Right renal pelvis (tissue), 4 donors: ENCODE data around the gene GMDS. TPM values are rescaled to one million over a fixed set of nuclear protein-coding genes. Genes with fewer than 3 reads are reported as not detected.

Experiments used
- DNase-seq, 4 donors: peaks; one replicate each; pipeline ENCODE4 v3.0.0-alpha.2; 2013; ENCODE audit warnings: low read depth in 4 of 4, low spot score in 3 of 4, missing footprints in 1 of 4
- polyA plus RNA-seq, 4 donors: library from polyadenylated mRNA; unstranded; fragments of 120-200 nt; gene quantifications; one replicate each; pipeline ENCODE4 v1.2.1, GENCODE V29; 2013; ENCODE audit not compliant: insufficient read length in 4 of 4

GMDS gene
- polyA plus RNA-seq, 4 donors: 67.7 to 86.0 (median 77.9) TPM

DNA sequence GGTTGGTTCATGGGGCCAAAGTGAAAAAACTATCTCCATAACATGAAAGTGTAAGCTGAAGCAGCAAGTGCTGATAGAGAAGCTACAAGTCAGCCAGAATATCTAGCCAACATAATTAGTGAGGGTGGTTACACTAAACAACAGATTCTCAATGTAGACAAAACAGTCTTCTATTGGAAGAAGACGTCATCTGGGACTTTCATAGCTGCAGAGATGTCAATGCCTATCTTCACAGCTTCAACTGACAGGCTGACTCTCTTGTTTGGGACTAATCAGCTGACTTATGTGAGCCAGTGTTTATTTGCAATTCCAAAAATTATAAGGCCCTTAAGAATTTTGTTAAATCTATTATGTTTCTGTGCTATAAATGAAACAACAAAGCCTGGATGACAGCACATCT, 63.2 kb downstream of the GMDS start:
- DNase-seq: no peak

- DNase-seq: peak in 1 of 4 donors; percentile 18
Measured at GRCh38 chr6:2181567-2181966, 63.8 kb downstream of the GMDS start.

GRCh38 chr6:2179950-2180349, 65.5 kb downstream of the GMDS start:
- DNase-seq: no peak

DNA sequence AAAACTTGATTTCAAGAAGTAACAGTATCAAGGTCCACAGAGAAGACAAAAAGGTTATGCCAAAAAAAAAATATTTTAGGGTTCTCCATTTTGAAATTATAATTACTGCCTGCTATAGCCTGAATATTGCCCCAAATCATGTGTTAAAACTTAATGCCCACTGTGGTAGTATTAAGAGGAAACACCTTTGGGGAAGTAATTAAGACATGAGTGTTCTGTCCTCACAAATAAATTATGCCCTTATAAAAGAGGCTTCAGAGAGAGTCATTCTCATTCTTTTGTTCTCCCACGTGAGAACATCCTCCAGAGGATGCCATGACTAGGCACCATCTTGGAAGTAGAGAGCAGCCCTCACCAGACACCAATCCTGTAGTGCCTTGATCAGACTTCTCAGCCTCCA, 66.2 kb downstream of the GMDS start:
- DNase-seq: no peak

DNA sequence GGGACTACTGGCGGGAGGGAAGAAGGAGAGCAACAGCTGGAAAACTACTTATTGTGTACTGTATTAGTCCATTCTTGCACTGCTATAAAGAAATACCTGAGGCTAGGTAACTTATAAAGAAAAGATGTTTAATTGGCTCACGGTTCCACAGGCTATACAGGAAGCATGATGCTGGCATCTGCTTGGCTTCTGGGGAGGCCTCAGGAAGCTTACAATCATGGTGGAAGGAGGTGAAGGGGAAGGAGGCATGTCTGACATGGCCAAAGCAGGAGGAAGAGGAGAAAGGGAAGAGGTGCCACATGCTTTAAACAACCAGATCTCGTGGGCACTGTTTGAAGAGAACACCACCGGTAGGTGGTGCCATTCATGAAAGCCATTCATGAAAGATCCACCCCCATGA, 67.3 kb downstream of the GMDS start:
- no peak for DNase-seq

GRCh38 chr6:2175825-2176224, 69.6 kb downstream of the GMDS start:
- DNase-seq: no peak

GRCh38 chr6:2173203-2173961, 72.0 kb downstream of the GMDS start:
- no peak for DNase-seq

DNA sequence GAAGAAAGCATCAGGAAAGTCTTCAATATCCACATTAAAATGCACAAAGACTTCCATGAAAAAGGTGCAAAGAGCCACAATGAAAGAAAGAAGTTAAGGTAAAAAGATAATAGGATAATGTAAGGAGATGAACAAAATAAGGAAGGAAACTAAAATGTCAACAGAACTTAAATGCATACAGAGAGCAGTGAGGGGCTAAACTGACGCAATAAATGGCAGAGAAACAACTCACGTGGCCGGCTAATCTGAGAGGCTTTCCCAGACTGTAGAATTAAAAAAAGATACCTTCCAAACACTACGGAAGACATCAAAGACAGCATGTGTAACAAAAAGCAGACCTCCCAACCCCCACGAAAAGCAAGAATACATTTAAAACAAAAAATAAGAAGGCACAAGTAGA, 73.7 kb downstream of the GMDS start:
- no peak for DNase-seq

DNA sequence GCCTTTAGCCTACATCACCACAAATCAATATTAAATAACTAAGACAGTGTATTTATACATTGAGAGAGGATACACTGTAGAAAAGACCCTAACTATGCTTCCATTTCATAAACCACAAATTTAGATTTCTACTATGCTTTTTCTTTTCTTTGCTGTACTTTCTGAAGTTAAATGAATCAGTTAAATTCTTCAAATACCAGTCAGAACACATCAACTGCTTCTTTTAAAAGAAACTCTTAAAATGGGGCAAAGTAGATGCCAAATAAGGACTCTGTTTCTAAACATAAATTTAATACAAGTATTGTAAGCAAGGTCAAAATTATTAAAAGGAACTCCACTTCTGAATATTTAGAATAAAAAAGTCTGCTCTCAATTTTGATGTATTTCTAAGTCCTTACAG, 76.9 kb downstream of the GMDS start:
- no peak for DNase-seq

DNA sequence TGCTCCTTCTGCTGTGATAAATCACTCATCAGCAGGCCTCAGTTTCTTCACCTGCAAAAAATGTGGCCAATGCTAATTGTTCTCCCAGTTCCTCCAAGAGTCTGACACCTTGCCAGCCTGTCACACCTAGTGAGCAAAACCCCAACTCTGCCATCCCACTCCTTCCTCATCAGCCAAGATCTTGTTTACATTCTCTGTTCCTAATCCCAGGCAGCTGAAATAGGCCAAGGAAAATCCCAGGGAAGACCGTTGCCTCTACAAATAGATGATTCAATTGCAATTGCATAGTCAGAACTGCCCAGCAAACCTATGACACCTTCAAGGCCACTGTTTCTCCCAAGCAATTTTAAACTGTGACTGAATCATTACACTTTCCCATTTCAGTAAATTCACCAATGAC, 78.7 kb downstream of the GMDS start:
- DNase-seq: no peak

GRCh38 chr6:2165286-2165685, 80.1 kb downstream of the GMDS start:
- no peak for DNase-seq

GRCh38 chr6:2164481-2164880, 80.9 kb downstream of the GMDS start:
- no peak for DNase-seq

DNA sequence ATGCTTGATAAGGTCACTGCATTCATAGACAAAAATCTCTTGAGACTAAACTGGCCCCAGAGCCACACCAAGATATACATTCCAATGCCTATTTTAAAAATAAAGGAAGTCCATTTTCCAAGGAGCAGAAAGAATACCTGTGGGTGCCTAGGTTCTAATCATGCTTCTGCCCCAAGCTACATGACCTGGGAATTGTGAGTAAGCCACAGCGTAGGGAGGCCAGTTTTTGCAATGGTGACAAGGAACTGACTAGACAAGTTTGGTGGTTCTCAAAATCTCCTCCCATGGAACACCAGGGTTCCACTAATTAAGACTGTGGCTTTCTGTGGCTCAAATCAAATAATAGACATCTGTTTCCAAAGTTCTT, 83.3 kb downstream of the GMDS start:
- DNase-seq: no peak

GRCh38 chr6:2158596-2159271, 86.7 kb downstream of the GMDS start:
- DNase-seq: no peak

GRCh38 chr6:2157441-2158127, 87.8 kb downstream of the GMDS start:
- DNase-seq: no peak

- DNase-seq: no peak
Measured at GRCh38 chr6:2155206-2155605, 90.2 kb downstream of the GMDS start.

DNA sequence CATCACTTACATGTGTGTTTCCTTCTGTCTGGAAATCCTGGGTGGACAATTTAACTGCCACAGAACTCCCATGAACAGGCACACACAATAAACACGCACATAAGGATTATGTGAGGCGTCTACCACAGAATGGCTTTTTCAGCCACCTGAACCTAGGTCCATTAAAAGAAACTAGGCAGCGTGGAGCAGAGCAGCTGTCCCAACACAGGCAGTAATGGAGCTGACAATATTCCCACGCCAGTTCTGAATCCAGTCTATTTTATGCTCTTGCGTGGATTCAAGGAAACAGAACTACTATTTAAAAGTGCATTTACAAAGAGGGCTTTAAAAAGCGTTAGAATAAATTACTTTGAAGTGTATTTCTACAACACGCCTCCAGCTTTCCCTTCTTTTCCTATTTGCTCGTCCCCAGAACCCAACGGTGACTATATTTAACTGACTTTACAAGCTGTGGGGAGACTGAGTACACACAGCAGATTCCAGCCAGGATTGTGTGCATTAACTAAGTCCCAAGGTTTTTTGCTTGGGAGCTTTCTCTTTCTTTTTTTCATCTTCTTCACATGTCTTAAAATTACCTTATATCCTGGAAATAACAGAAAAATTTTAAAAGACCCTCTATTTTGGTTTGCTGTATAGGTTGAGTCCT, 95.9 kb downstream of the GMDS start:
- DNase-seq: no peak

GRCh38 chr6:2148748-2149147, 96.7 kb downstream of the GMDS start:
- DNase-seq: no peak

GRCh38 chr6:2147766-2148448, 97.5 kb downstream of the GMDS start:
- DNase-seq: no peak

DNA sequence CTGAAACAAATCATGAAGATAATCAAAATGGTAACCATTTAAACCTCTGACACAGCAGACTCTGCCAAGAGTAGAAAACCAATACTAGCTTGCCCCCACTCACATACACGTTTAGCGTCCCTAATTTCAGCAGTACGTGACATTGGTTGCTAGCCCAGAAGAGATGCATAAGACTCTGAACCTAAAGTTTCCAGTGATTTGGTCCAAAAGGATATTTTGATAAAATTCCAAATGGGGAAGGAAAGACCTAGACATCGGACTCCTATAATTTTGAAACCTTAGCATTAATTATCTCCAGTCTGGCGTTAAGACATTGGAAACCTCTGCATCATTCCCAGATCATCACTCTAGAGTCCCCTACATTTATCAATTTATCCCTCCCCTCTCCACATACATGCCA, 98.1 kb downstream of the GMDS start:
- DNase-seq: no peak

DNA sequence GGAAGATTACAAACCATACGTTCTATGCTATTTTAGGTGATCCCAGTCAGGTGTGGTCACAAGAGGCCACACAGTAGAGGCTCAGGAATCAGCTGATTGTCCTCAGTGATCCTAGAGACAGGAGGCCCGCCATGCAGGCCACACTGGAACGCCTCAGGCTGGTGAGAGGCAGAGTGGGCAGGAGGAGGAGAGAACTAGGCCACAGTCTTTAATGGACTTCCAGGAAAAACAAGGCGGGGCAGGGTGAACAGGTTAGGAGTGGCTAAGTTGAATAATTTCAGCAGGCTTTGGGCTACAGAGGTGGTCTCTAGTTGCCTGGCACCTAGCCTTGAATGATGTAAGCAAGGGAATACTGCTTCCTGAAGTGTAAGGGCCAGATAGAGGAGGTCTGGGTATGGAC, 101.2 kb downstream of the GMDS start:
- DNase-seq: no peak
